Common myeloid progenitor, CD34-positive (primary cell): ENCODE results near the gene EHD2.
"Not testable (repeated sequence)": the region's sequence is repeated elsewhere in the genome, so short reads cannot be mapped to it uniquely, and the experiment has no call there.

Experiments used
- CTCF ChIA-PET: fragments of 350-600 bp; sonication (Branson Sonifier 250); formaldehyde crosslinking; loops from one replicate; lab custom pipeline; 2021; ENCODE audit warnings: antibody characterized with exemption; lab: Charles Lee
- POLR2A ChIA-PET: fragments of 350-600 bp; sonication (Branson Sonifier 250); formaldehyde crosslinking; loops from one replicate; lab custom pipeline; 2021; ENCODE audit warnings: antibody characterized with exemption; lab: Charles Lee
- DNase-seq, 3 donors: peaks; one replicate each; pipeline versions ENCODE4 v3.0.0 to v3.0.0-alpha.2; 2013
- H3K27ac ChIP-seq, 2 experiments: 1 replicate in 1 of 2; 2 replicates in 1 of 2; pipeline ENCODE4 v1.7.0; 2013; ENCODE audit warnings: inconsistent platforms in 2 of 2, low read length in 2 of 2, mild to moderate bottlenecking in 2 of 2, low read depth in 1 of 2, moderate library complexity in 1 of 2; ENCODE audit not compliant: severe bottlenecking in 2 of 2, insufficient read depth in 1 of 2, poor library complexity in 1 of 2
- H3K27me3 ChIP-seq, 5 experiments: replicated peaks in 2 of 5; 1 replicate in 3 of 5; 2 replicates in 2 of 5; pipeline versions ENCODE4 v1.6.1 to v1.7.0; 2013; ENCODE audit warnings: low read length in 4 of 5, mild to moderate bottlenecking in 2 of 5, moderate library complexity in 2 of 5, inconsistent platforms in 1 of 5; ENCODE audit not compliant: insufficient read depth in 5 of 5, control insufficient read depth in 4 of 5
- H3K36me3 ChIP-seq, 4 experiments: 1 replicate in 2 of 4; 2 replicates in 2 of 4; pipeline versions ENCODE4 v1.6.1 to v1.7.0; 2013; ENCODE audit warnings: low read length in 3 of 4, control low read depth in 1 of 4, mild to moderate bottlenecking in 1 of 4; ENCODE audit not compliant: control insufficient read depth in 4 of 4, insufficient read depth in 4 of 4
- H3K4me1 ChIP-seq, 4 experiments: 1 replicate in 3 of 4; 2 replicates in 1 of 4; pipeline versions ENCODE4 v1.6.1 to v1.7.1; 2013; ENCODE audit warnings: low read length in 3 of 4, mild to moderate bottlenecking in 3 of 4, control low read depth in 1 of 4, inconsistent platforms in 1 of 4, moderate library complexity in 1 of 4; ENCODE audit not compliant: control insufficient read depth in 4 of 4, insufficient read depth in 4 of 4; ENCODE audit errors: control extremely low read depth in 1 of 4
- H3K4me3 ChIP-seq, 7 experiments: 1 replicate in 4 of 7; 2 replicates in 3 of 7; pipeline versions ENCODE4 v1.5.1 to v1.7.0; 2013; ENCODE audit warnings: mild to moderate bottlenecking in 7 of 7, low read length in 6 of 7, moderate library complexity in 6 of 7, inconsistent platforms in 2 of 7, low read depth in 2 of 7, control low read depth in 1 of 7; ENCODE audit not compliant: insufficient read depth in 4 of 7, control insufficient read depth in 1 of 7; ENCODE audit errors: extremely low read depth in 1 of 7
- H3K9me3 ChIP-seq, 5 experiments: 1 replicate in 4 of 5; 2 replicates in 1 of 5; pipeline versions ENCODE4 v1.6.1 to v1.7.1; 2013; ENCODE audit warnings: low read length in 4 of 5, mild to moderate bottlenecking in 2 of 5, inconsistent platforms in 1 of 5, low read depth in 1 of 5, moderate library complexity in 1 of 5; ENCODE audit not compliant: control insufficient read depth in 4 of 5, insufficient read depth in 2 of 5; ENCODE audit errors: control extremely low read depth in 1 of 5
- WGBS: methylation state at CpG from one replicate; pipeline ENCODE4 v1.1.5; 2013; ENCODE audit not compliant: insufficient coverage; 5-methylcytosine and 5-hydroxymethylcytosine counted together

The EHD2 gene

DNA sequence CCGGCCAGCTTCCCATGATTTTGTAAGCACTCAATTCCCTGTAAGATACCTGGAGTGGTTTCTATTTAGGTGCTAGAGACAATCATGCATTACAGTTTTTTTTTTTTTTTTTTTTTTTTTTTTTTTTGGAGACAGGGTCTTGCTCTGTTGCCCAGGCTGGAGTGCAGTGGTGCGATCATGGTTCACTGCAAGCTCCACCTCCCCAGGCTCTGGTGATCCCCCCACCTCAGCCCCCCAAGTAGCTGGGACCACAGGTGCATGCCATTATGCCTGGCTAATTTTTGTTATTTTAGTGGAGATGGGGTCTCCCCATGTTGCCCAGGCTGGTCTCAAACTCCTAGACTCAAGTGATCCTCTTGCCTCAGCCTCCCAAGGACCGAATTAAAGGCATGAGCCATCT lies 51.5 kb downstream of the EHD2 start:
- CTCF ChIA-PET: interaction anchor here (0.9 to 1.6 kb wide), 5 partner anchors 8 to 28 kb away, joined by 3 to 11 read pairs (median 4); no protein-coding TSS in a partner anchor

GRCh38 chr19:47765523-47766358 lies 52.5 kb downstream of the EHD2 start:
- Histone ChIP-seq H3K36me3 (no peaks in the 10 kb centered on the region), H3K9me3 (no peaks in the 10 kb centered on the region), H3K4me3 (no peak overlapping the region), H3K27me3 (no peaks in the 10 kb centered on the region), H3K27ac (no peak overlapping the region), H3K4me1 (peaks cover 0 to 4% (median 2%) of the 10 kb centered on the region in 4 experiments)
- CTCF ChIA-PET: interaction anchor here (0.6 to 1.6 kb wide), 11 partner anchors 9 to 107 kb away, joined by 3 to 11 read pairs (median 3); partner anchors contain the start of gene NOP53
- POLR2A ChIA-PET: interaction anchor here (1.1 kb wide), 1 partner anchor 10 kb away, joined by 4 read pairs; no protein-coding TSS in a partner anchor
- peak; percentile 30 to 65 (median 56) for DNase-seq
- 51% methylated on average over 17 of the region's 19 CpGs for WGBS

More for the DNA sequence above, 51.5 kb downstream of the EHD2 start:
- DNase-seq, H3K4me1 ChIP-seq, H3K27me3 ChIP-seq, H3K27ac ChIP-seq, POLR2A ChIA-PET, H3K36me3 ChIP-seq, H3K4me3 ChIP-seq, H3K9me3 ChIP-seq: not testable (repeated sequence)
- 57% methylated on average over 1 of the region's 3 CpGs for WGBS

DNA sequence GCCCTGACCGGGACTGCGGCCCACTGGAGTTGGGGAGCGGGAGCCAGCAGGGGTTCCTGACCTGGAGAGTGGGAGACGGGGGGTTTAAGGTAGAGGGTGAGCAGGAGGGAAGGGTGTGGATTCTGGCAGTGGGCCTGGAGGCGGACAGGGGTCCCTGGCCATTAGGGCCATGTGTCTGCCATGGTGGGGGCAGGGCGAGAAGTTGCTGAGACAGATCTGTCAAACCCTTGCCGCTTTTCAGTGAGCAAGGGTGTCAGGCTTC lies 53.1 kb downstream of the EHD2 start:
- H3K27ac ChIP-seq: no peak overlapping the region
- no peaks in the 10 kb centered on the region for H3K9me3 ChIP-seq
- 96% methylated on average over 4 of the region's 7 CpGs for WGBS
- peaks cover 0 to 4% (median 2%) of the 10 kb centered on the region in 4 experiments for H3K4me1 ChIP-seq
- no peaks in the 10 kb centered on the region for H3K36me3 ChIP-seq
- CTCF ChIA-PET: interaction anchor here (1.3 to 1.6 kb wide), 4 partner anchors 15 to 26 kb away, joined by 3 to 11 read pairs (median 4); partner anchors contain the start of gene NOP53
- no peaks in the 10 kb centered on the region for H3K27me3 ChIP-seq
- DNase-seq: no peak
- no peak overlapping the region for H3K4me3 ChIP-seq
- POLR2A ChIA-PET: interaction anchor here (1.1 kb wide), 1 partner anchor 10 kb away, joined by 4 read pairs; no protein-coding TSS in a partner anchor

- Histone ChIP-seq H3K9me3 (no peaks in the 10 kb centered on the region), H3K4me1 (peaks cover 0 to 4% (median 2%) of the 10 kb centered on the region in 4 experiments), H3K4me3 (no peak overlapping the region), H3K36me3 (no peaks in the 10 kb centered on the region), H3K27ac (no peak overlapping the region), H3K27me3 (no peaks in the 10 kb centered on the region)
- ChIA-PET POLR2A (no interaction called here), CTCF (interaction anchor here (0.8 to 1.4 kb wide), 4 partner anchors 8 to 21 kb away, joined by 3 to 4 read pairs (median 4); no protein-coding TSS in a partner anchor)
- 95% methylated on average over 7 of the region's 7 CpGs for WGBS
- DNase-seq: no peak
Measured at GRCh38 chr19:47766670-47767069, 53.4 kb downstream of the EHD2 start.

DNA sequence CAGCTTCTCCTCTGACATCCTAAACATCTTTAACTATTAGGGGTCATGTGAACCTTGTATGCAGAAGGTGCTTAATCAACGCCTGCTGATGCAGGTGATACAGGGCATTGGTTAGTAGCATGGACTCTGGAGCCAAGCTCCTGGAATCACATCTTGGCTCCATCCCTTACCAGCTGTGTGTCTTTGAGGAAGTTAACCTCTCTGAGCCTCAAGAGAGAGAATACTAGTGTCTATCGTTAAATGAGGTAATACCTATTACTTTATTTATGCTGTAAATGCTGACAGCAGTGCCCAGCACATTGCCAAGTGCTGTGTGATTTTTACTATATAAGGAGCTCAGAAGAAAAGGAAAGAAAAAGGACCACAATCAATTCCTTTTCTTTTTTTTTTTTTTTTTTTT lies 54.1 kb downstream of the EHD2 start:
- WGBS: no CpG with 5 or more reads among the region's 2 CpGs
- CTCF ChIA-PET: interaction anchor here (0.8 to 1.3 kb wide), 3 partner anchors 9 to 21 kb away, joined by 3 to 4 read pairs (median 4); no protein-coding TSS in a partner anchor

GRCh38 chr19:47768604-47769003 lies 55.4 kb downstream of the EHD2 start:
- Histone ChIP-seq H3K27me3 (no peaks in the 10 kb centered on the region), H3K27ac (no peak overlapping the region), H3K4me3 (no peak overlapping the region), H3K9me3 (no peaks in the 10 kb centered on the region), H3K4me1 (peaks cover 0 to 4% (median 2%) of the 10 kb centered on the region in 4 experiments), H3K36me3 (no peaks in the 10 kb centered on the region)
- DNase-seq: no peak
- CTCF ChIA-PET: interaction anchor here (1.0 kb wide), 1 partner anchor 9 kb away, joined by 3 read pairs; no protein-coding TSS in a partner anchor
- POLR2A ChIA-PET: no interaction called here
- WGBS: 95% methylated on average over 2 of the region's 2 CpGs

More for the DNA sequence above, 54.1 kb downstream of the EHD2 start:
- POLR2A ChIA-PET: interaction anchor here (0.7 kb wide), 1 partner anchor 11 kb away, joined by 3 read pairs; no protein-coding TSS in a partner anchor
- H3K4me3 ChIP-seq: no peak overlapping the region
- no peak for DNase-seq
- no peaks in the 10 kb centered on the region for H3K9me3 ChIP-seq
- H3K36me3 ChIP-seq: no peaks in the 10 kb centered on the region
- no peaks in the 10 kb centered on the region for H3K27me3 ChIP-seq
- no peak overlapping the region for H3K27ac ChIP-seq
- peaks cover 0 to 4% (median 2%) of the 10 kb centered on the region in 4 experiments for H3K4me1 ChIP-seq

GRCh38 chr19:47769534-47769933 lies 56.3 kb downstream of the EHD2 start:
- H3K27ac ChIP-seq: no peak overlapping the region
- H3K9me3 ChIP-seq: no peaks in the 10 kb centered on the region
- H3K36me3 ChIP-seq: no peaks in the 10 kb centered on the region
- DNase-seq: no peak
- H3K27me3 ChIP-seq: no peaks in the 10 kb centered on the region
- ChIA-PET POLR2A (no interaction called here), CTCF (interaction anchor here (0.6 kb wide), 1 partner anchor 938 kb away, joined by 3 read pairs; no protein-coding TSS in a partner anchor)
- H3K4me1 ChIP-seq: peaks cover 0 to 4% (median 2%) of the 10 kb centered on the region in 4 experiments
- no peak overlapping the region for H3K4me3 ChIP-seq
- WGBS: 92% methylated on average over 2 of the region's 3 CpGs
